Panc1 (cell line): Measurements from ENCODE around the gene ADCY2. TPM values are rescaled to one million over a fixed set of nuclear protein-coding genes. Genes with fewer than 3 reads are reported as not detected.

Source experiments
- ATAC-seq: fragments of 200-7000 bp; cut with Tn5 transposase; 2 replicates; pipeline ENCODE4 v1.9.1; 2020; ENCODE audit warnings: mild to moderate bottlenecking, moderate library complexity
- BruUV-seq: library from RNA; stranded (reverse); fragments of 400-500 nt; replicated peaks from 2 replicates; lab custom pipeline; 2021; lab: Mats Ljungman, UMichigan
- CTCF ChIA-PET: fragments of 300-600 bp; sonication (Branson Sonifier 250); formaldehyde crosslinking; loops from one replicate; lab custom pipeline; 2022; ENCODE audit warnings: antibody characterized with exemption; lab: Charles Lee
- POLR2A ChIA-PET: fragments of 300-600 bp; sonication (Branson Sonifier 250); formaldehyde crosslinking; loops from one replicate; lab custom pipeline; 2022; ENCODE audit warnings: antibody characterized with exemption; lab: Charles Lee
- DNase-seq: peaks from one replicate; pipeline ENCODE4 v3.0.0-alpha.2; 2010; ENCODE audit warnings: low read depth, low spot score
- H3K27ac ChIP-seq: 2 replicates; pipeline ENCODE4 v1.5.1; 2011; ENCODE audit warnings: mild to moderate bottlenecking, low read length, inconsistent platforms
- H3K27me3 ChIP-seq: fragments of 200-500 bp; sonication (Bioruptor generic); 2 replicates; pipeline ENCODE4 v1.6.0; 2014; ENCODE audit warnings: low read length, inconsistent platforms; ENCODE audit not compliant: control insufficient read depth, insufficient read depth
- H3K36me3 ChIP-seq: fragments of 200-500 bp; sonication (Bioruptor generic); 2 replicates; pipeline ENCODE4 v1.5.1; 2014; ENCODE audit warnings: inconsistent platforms, mild to moderate bottlenecking, low read length, moderate library complexity; ENCODE audit not compliant: control insufficient read depth, insufficient read depth
- H3K4me1 ChIP-seq: 2 replicates; pipeline ENCODE4 v1.5.1; 2011; ENCODE audit warnings: inconsistent platforms, mild to moderate bottlenecking, low read length, moderate library complexity; ENCODE audit not compliant: control insufficient read depth, insufficient read depth
- H3K4me3 ChIP-seq, 2 experiments: 2 replicates each; pipeline ENCODE4 v1.5.1; 2011 to 2012; ENCODE audit warnings: low read depth in 2 of 2, low read length in 2 of 2, mild to moderate bottlenecking in 2 of 2, inconsistent platforms in 1 of 2, moderate library complexity in 1 of 2
- H3K9me3 ChIP-seq: fragments of 200-500 bp; sonication (Bioruptor generic); 2 replicates; pipeline ENCODE4 v1.5.1; 2014; ENCODE audit warnings: low read depth, mild to moderate bottlenecking, inconsistent platforms, low read length, moderate library complexity; ENCODE audit not compliant: control insufficient read depth, insufficient read depth
- CTCF ChIP-seq: fragments of 450-650 bp; IDR thresholded peaks from 2 replicates; pipeline ENCODE4 v1.5.1; 2017; ENCODE audit warnings: mild to moderate bottlenecking
- POLR2AphosphoS5 ChIP-seq: IDR thresholded peaks from 2 replicates; pipeline ENCODE4 v1.6.1; 2012; ENCODE audit warnings: mild to moderate bottlenecking, low read depth, low read length, moderate library complexity
- REST ChIP-seq, 2 experiments: IDR thresholded peaks; 2 replicates each; pipeline ENCODE4 v1.6.1; 2011 to 2012; ENCODE audit warnings: low read depth in 2 of 2, control low read depth in 1 of 2, low read length in 1 of 2, mild to moderate bottlenecking in 1 of 2, moderate library complexity in 1 of 2; ENCODE audit not compliant: insufficient read depth in 1 of 2
- SIN3A ChIP-seq: IDR thresholded peaks from 2 replicates; pipeline ENCODE4 v1.6.1; 2012; ENCODE audit warnings: low read depth, mild to moderate bottlenecking, low read length, moderate library complexity, borderline replicate concordance; ENCODE audit not compliant: insufficient read depth
- TCF7L2 ChIP-seq: IDR thresholded peaks from 2 replicates; pipeline ENCODE4 v1.6.1; 2011; ENCODE audit warnings: mild to moderate bottlenecking, low read depth, low read length, inconsistent platforms
- in situ Hi-C: cut with HindIII; loops from 2 replicates; pipeline ENCODE4 v1.10.0; 2016; ENCODE audit warnings: low sequenced_read_pairs, low pct_unique_long_range_greater_than_20kb
- intact Hi-C: fragments of 100-400 bp; cut with micrococcal nuclease; formaldehyde crosslinking; loops from one replicate; pipeline ENCODE4 v1.10.0; 2022; ENCODE audit not compliant: unreplicated experiment
- total RNA-seq: library from RNA; stranded (reverse); gene quantifications from one replicate; pipeline ENCODE4 v1.2.1, GENCODE V29; 2021; ENCODE audit not compliant: unreplicated experiment

The ADCY2 gene
- total RNA-seq, 1 experiment from 2014 or later: 0.13 TPM

GRCh38 chr5:7397937-7398336, 2.0 kb downstream of the ADCY2 start:
- ChIA-PET CTCF (interaction anchor here (0.7 kb wide), 1 partner anchor 47 kb away, joined by 3 read pairs; no protein-coding TSS in a partner anchor), POLR2A (no interaction called here)
- DNase-seq: no peak
- BruUV-seq: no TSS peak
- peaks cover 23% of the 10 kb centered on the region for H3K27me3 ChIP-seq
- H3K9me3 ChIP-seq: no peaks in the 10 kb centered on the region
- intact Hi-C loops (loop anchor here (5.0 to 10.0 kb wide), 2 partner anchors 347 to 631 kb away; no protein-coding TSS in a partner anchor), in situ Hi-C loops (no loop called here)
- ATAC-seq: no peak
- peaks cover 4% of the 10 kb centered on the region; the same call in 1 of the 2 replicates for H3K4me1 ChIP-seq
- no peak overlapping the region for H3K27ac ChIP-seq
- H3K36me3 ChIP-seq: no peaks in the 10 kb centered on the region
- TF ChIP-seq TCF7L2: no peak
- no peak for TF ChIP-seq POLR2AphosphoS5
- no peak for TF ChIP-seq SIN3A
- TF ChIP-seq CTCF: no peak
- TF ChIP-seq REST (IDR thresholded peaks at IDR 0.05; ENCODE audit: insufficient read depth in 1 of 2, low read depth in 2 of 2, low read length in 1 of 2): no peak
- H3K4me3 ChIP-seq: no peak overlapping the region

- H3K27ac ChIP-seq: no peak overlapping the region
- CTCF ChIA-PET: no interaction called here
- H3K36me3 ChIP-seq: no peaks in the 10 kb centered on the region
- BruUV-seq: no TSS peak
- TF ChIP-seq REST (IDR thresholded peaks at IDR 0.05; ENCODE audit: insufficient read depth in 1 of 2, low read depth in 2 of 2, low read length in 1 of 2) (no peak), CTCF (no peak), SIN3A (no peak), TCF7L2 (no peak), POLR2AphosphoS5 (no peak)
- H3K4me3 ChIP-seq: no peak overlapping the region
- intact Hi-C loops (loop anchor here (5.0 to 10.0 kb wide), 2 partner anchors 346 to 631 kb away; no protein-coding TSS in a partner anchor), in situ Hi-C loops (no loop called here)
- no peaks in the 10 kb centered on the region for H3K9me3 ChIP-seq
- POLR2A ChIA-PET: no interaction called here
- ATAC-seq (no peak), DNase-seq (no peak)
- peaks cover 21% of the 10 kb centered on the region for H3K27me3 ChIP-seq
- H3K4me1 ChIP-seq: peaks cover 4% of the 10 kb centered on the region; the same call in 1 of the 2 replicates
These were observed 2.8 kb downstream of the ADCY2 start for GRCh38 chr5:7398596-7399280.
